Activated gamma-delta T cell treated with anti-CD3 and anti-CD28 coated beads, Interleukin-2, amount 50 U/mL, for 16 hours (primary cell): ENCODE results near the gene ERI3.

Experiments
- DNase-seq: peaks from one replicate; pipeline ENCODE4 v3.0.0-alpha.2; 2020; ENCODE audit warnings: low read depth

Gene ERI3

DNA sequence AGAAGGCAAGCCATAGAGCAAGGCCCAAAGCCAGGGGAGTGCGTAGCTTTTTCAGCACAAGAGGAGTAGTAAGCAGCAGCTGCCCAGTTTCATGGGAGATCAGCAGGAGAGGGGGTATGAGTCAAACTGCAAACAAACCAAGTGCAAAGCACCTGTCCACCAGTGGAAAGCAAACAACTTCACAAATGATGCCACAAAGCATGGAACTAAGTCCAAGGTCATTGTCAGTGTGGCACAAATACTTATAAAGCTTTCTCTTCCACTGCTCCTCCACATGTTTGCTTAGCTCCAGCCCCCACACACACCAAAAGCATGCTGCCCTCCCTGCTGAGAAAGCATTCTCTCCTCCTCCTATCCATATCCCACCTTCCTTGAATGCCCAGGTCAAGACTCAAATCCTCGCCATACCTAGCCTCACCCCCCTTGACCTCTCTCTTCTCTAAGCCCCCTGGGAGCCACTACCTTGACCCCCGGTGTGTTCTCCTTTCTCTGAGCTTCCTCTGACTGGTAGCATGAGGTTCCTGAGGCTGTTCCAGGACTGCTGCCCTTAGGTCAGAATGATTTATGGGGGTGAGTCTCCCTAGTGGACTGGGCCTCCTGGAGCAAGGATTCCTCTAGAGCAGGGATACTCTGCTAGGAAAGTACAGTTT is 71.4 kb downstream of the ERI3 start:
- no peak for DNase-seq

GRCh38 chr1:44282704-44283426 is 72.2 kb downstream of the ERI3 start:
- no peak for DNase-seq

DNA sequence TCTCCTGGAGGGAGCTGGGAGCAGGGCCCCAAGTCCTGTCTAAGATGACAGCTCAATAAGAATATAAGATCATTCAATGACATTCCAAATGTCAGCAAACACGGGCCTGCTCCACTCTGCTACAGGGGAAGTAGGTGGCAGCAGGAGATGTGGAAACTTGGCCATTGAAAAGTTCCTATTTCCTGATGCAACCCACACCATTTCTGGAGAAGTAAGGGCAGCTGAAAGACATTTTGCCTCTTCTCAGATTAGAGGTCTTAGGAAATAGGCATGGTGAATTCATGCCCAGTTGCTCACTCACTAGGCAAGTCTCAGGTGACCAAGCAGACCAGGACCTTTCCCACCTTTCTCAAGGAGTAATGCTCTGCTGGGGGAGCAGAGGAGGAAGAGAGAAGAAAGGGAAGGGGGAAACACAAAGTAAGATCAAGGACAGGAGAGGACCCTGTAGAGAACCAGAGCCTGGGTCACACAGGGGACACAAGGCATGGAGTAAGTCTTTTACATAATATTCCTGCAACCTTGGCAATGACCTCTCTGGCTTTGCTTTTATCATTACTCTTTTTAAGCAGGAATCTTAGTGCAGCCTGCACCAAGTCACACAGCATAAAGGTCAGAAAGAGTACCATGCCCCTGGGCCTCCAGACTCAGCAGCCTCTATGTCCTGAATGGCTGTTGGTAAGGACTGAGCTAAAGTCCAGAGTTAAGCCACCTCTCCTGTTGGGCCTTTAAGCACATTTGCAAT is 72.9 kb downstream of the ERI3 start:
- DNase-seq = no peak

- DNase-seq = no peak
Measured at GRCh38 chr1:44276901-44277300, 78.2 kb downstream of the ERI3 start.

- no peak for DNase-seq
Measured at GRCh38 chr1:44275991-44276405, 79.1 kb downstream of the ERI3 start.

GRCh38 chr1:44275296-44275962 is 79.6 kb downstream of the ERI3 start:
- no peak for DNase-seq

DNA sequence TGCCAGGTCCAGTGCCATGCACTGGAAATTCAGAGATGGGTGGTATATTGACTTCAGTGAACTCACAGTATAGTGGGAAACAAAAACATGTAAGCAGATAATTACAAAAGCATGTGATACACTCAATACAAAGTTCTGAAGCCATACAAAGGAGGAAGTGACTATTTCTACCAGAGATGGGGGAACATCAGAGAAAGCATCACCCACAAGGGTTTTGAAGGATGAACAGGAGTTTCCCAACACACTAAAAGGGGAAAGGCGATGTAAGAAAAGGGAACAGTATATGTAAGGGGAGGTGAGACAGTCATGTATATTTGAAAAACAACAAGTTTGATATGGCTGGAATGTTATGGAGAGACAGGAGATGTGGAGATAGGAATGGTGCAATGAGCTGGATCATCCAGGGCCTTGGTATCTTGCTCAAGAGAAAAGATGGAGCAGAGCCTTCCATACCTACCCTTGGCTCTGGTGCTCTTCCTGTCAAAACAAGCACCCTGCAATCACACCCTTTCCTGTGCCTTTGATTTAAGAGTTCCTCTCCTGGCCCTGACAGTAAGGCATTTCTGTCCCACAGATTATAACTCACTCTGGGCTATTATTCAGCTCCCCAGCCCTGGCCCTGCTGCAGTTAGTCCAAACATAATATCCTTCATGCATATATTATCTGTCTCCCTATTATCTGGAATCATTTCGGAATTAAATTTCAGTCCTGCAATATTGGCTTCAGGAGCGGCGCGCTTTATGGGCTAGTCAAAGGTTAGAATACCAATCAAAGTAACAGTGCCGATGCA is 81.3 kb downstream of the ERI3 start:
- no peak for DNase-seq

DNA sequence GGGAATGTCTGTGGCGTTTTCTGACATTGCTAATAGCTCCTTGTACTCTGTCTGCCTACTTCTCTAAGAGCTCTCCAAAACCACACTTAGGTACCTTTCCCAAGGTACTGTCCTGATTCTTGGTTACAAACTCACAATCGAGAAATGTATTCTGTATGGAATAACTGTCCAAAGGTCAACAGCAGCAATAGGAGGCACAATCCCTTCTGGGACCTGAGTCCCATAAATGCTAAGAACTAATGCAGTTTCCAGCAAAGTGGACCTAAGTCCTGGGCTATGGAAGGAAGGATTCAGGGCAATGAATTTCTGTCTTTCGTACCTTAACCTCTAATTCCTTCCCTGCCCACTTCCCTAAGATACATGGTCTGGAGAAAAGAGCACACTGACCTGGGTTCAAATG is 82.1 kb downstream of the ERI3 start:
- DNase-seq = no peak

GRCh38 chr1:44271646-44272045 is 83.4 kb downstream of the ERI3 start:
- no peak for DNase-seq

GRCh38 chr1:44270686-44271628 is 84.1 kb downstream of the ERI3 start:
- no peak for DNase-seq

- no peak for DNase-seq
Measured at GRCh38 chr1:44268054-44268453, 87.0 kb downstream of the ERI3 start.

DNA sequence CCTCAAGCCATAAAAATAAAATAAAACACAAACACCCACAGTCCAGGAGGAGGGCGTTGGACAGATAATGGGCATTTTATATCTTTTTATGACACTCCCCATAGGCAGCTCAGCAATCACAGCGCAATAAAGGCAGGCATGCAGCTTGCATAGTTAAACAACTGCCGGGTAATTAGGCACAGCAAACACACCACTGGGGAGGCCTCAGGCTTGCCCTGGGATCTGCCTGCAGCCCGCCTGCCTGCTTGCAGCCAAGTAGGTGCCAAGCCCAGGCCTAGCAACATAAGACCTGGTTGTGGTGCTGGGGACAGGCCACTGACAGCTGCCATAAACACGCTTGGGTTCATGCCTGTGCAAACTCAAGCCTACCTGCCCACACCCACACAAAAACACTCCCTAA is 87.6 kb downstream of the ERI3 start:
- no peak for DNase-seq

- DNase-seq = no peak
Measured at GRCh38 chr1:44266400-44267344, 88.4 kb downstream of the ERI3 start.

- no peak for DNase-seq
Measured at GRCh38 chr1:44265656-44266358, 89.2 kb downstream of the ERI3 start.

DNA sequence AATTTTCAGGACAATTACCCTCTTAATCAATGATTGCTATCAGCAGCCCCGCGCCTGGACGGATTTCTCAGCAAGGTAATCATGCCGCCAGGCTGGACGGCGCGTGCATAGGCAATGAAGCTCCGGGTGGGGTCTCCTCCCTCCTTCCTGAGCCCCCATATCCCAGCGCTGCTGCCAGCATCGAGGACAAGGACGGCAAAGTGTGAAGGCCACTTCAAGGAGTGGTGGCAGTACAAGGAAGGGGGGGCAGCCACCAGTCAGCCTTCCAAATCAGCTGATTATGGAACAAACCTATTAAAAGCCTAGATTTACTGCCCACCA is 90.6 kb downstream of the ERI3 start:
- no peak for DNase-seq

DNA sequence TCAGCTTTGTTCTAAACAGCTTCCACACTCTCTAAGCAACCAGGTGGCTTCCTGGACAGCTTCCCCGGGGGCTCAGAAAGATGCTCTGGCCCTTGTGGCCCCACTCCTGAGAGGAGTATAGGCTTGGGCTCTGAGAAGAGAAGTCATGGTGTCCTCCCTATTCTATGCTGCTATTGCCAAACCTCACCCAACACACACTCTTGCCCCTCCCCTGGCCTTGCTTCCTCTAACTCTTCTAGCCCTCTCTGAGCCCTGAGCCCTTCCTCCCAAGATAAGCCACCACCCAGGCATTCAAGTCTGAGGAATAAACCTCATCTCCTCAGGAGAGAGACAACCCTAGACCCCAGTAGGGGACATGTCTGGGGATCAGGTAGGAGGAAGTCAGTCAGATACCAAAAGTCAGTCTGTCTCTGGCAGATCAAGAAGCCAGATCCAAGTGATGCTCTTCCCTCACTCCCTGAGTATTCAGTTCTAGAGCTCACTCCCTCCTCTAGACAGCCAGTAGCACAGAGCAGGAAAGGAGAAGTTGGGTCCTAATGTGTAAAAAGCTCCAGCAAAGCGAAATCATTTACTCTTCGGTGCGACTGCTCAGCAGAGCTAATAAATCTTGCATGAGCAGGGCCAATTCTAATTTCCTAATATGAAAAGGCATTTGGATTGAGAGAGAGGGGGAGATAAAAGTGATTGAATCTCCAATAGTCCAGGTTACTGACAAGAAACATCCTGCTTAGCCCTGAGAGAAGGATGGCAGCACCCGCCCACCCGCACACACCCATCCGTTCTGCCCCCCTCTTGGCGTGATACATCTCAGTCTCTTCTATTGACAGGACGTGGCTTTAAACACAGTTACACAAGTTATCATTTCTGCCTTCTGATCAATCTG is 91.2 kb downstream of the ERI3 start:
- DNase-seq = no peak

GRCh38 chr1:44262816-44263567 is 92.1 kb downstream of the ERI3 start:
- DNase-seq = no peak
